ENCODE measurements around the gene PAPOLA. TPM values are rescaled to one million over a fixed set of nuclear protein-coding genes. Genes with fewer than 3 reads are reported as not detected.

The PAPOLA gene
- total RNA-seq, 2 experiments from 2014 or later, result 156 to 189 TPM

DNA sequence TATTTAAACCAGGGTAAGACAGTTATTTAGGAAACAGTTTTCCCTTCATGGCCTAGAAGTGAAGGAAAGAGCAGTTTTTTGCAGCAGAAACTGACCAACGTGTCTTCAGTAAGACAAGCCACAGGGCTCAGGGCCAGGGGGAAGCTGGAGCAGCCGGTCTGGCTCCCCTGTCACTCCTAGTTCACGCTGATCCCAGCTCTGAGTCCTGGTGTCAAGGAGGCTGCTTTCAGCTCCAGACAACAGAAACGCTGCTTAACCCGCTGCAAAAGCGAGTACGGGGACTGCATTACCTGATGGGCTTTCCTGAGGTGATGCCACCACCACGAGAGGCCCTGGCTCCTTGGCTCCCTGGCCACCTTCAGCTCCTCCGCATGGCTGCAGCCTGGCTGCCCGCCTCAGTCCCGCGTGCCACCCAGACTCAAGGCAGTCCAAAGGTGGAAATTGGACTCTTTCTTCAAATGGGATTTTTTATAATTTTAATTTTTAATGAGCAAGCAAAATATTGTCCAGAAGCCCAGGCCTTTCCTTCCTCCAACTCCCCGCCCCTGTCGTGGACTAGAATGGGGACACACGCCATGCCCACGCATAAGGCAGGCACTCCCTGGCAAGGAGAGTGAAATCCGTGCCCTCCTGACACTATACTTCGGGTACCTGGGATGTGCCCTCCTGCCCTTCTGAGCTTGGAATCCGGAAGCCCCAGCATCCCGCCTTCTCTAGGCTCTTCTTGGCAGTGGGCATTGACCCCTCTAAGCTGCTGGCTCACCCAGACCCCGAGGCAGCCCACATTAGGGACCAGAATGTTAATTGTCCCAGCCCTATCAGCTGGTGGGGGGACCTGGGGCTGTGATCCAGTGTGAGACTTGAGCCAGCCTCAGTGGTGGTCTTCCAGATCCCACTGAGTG lies 85.0 kb downstream of the PAPOLA start:
- Mint-ChIP-seq H3K9me3 (ENCODE audit: low read depth) (no peaks in the 10 kb centered on the region), H3K4me1 (peaks cover 8% of the 10 kb centered on the region), H3K36me3 (no peaks in the 10 kb centered on the region), H3K27me3 (peaks cover 30% of the 10 kb centered on the region), H3K4me3 (no peak overlapping the region), H3K27ac (no peak overlapping the region)
- CTCF ChIA-PET, result interaction anchor here (1.7 to 2.8 kb wide), 2 partner anchors 10 to 153 kb away, joined by 4 to 9 read pairs; no protein-coding TSS in a partner anchor
- DNase-seq, result no peak
- ATAC-seq, result no peak

DNA sequence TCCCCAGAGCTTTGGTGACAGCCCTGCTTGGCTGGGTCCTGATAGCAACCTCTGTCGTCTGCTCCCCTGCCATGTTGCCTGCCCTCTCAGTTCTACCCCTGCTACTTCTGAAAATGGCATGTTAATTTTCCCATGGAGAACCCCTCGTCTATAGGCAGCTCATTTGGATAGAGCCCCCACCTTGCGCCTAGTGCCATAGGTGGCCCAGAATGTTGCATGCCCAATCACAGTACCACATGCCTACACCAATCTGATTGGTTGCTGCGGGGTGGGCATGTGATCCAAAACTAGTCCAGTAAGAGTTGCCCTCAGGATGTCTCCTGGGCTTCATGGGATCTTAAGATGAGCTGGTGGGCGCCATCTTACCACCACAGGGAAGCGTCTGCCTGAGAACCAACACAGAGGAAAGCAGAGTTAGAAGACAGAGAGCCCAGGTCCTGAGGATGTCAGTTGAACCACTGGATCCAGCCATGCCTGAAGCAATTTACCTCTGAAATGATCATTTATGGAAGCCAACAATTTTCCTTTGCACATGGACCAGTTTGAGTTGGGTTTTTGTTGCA lies 85.7 kb downstream of the PAPOLA start:
- CTCF ChIA-PET, result interaction anchor here (1.7 to 2.8 kb wide), 2 partner anchors 11 to 152 kb away, joined by 4 to 9 read pairs; no protein-coding TSS in a partner anchor
- H3K27me3 Mint-ChIP-seq, result peaks cover 30% of the 10 kb centered on the region
- H3K9me3 Mint-ChIP-seq (ENCODE audit: low read depth), result no peaks in the 10 kb centered on the region
- H3K36me3 Mint-ChIP-seq, result no peaks in the 10 kb centered on the region
- H3K27ac Mint-ChIP-seq, result no peak overlapping the region
- ATAC-seq, result no peak
- DNase-seq, result no peak
- peaks cover 11% of the 10 kb centered on the region for H3K4me1 Mint-ChIP-seq
- no peak overlapping the region for H3K4me3 Mint-ChIP-seq

DNA sequence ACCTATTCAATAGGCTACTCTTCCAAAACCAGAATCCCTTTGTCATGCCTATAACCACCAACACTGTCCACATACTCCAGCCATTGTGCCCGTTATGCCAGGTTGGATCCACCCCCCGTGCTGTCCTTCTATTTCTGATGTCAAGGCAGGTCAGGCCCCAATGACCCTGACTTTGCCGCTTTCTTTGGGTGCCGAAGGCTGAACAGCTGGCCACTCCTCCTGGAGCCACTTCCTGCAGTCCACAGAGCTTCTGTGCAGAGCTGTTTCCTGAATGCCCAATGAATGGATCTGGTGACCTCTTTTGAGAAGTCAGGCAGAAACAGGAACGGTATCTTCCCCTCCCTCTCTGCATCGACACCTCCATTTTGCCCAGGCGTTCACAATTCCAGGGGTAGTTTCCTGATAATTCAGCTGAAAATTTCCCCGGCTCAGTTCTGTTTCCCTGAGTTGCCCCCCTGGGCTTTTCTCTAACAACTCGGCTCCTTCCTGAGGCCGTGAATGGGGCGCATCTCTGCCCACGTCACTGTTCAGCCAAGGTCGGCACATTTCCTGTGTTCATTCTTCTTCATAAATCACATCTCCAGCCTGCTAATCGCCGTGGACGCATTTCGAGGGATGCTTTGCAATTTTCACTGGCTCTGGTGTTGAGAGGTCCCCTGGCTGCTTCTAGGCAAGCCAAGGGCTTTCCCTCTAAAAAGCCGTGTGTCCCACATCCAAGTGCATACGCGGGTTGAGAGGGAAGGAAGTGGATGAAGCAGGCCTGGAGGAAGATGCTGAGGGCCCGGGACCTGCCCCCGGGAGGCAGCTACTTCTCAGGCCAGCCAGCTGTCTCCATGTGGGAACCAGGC lies 86.5 kb downstream of the PAPOLA start:
- CTCF ChIA-PET, result interaction anchor here (0.9 to 2.8 kb wide), 3 partner anchors 11 to 153 kb away, joined by 3 to 9 read pairs (median 4); no protein-coding TSS in a partner anchor
- Mint-ChIP-seq H3K36me3 (no peaks in the 10 kb centered on the region), H3K27ac (no peak overlapping the region)

DNA sequence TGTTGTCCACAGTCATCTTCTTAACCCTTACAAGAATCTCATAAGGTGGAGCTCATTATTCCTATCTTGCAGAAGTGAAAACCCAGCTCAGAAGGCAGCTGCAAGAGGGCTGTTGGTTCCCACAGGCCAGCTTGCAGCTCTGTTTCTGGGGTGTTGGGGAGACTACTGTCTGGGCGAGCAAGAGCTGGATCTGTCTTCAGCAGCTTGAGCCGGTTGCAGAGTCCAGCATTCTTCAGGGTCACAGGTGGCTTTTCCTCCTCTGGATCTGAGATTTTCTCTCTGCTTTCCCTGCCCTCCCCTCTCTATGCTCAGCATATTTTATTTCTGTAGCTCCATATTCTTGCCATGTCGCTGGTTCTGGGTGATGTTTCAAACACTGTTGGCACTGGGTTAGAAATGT lies 87.4 kb downstream of the PAPOLA start:
- no peak overlapping the region for H3K27ac Mint-ChIP-seq
- H3K4me1 Mint-ChIP-seq, result peaks cover 15% of the 10 kb centered on the region
- CTCF ChIA-PET, result interaction anchor here (0.7 to 0.9 kb wide), 2 partner anchors 151 to 152 kb away, joined by 3 to 4 read pairs; no protein-coding TSS in a partner anchor
- no peak overlapping the region for H3K4me3 Mint-ChIP-seq
- no peaks in the 10 kb centered on the region for H3K36me3 Mint-ChIP-seq
- no peak for DNase-seq
- no peaks in the 10 kb centered on the region for H3K9me3 Mint-ChIP-seq (ENCODE audit: low read depth)
- peaks cover 27% of the 10 kb centered on the region for H3K27me3 Mint-ChIP-seq
- ATAC-seq, result no peak

More for the DNA sequence above, 86.5 kb downstream of the PAPOLA start:
- H3K9me3 Mint-ChIP-seq (ENCODE audit: low read depth), result no peaks in the 10 kb centered on the region
- H3K27me3 Mint-ChIP-seq, result peaks cover 30% of the 10 kb centered on the region
- H3K4me1 Mint-ChIP-seq, result peaks cover 17% of the 10 kb centered on the region
- no peak overlapping the region for H3K4me3 Mint-ChIP-seq
- ATAC-seq (no peak), DNase-seq (no peak)

DNA sequence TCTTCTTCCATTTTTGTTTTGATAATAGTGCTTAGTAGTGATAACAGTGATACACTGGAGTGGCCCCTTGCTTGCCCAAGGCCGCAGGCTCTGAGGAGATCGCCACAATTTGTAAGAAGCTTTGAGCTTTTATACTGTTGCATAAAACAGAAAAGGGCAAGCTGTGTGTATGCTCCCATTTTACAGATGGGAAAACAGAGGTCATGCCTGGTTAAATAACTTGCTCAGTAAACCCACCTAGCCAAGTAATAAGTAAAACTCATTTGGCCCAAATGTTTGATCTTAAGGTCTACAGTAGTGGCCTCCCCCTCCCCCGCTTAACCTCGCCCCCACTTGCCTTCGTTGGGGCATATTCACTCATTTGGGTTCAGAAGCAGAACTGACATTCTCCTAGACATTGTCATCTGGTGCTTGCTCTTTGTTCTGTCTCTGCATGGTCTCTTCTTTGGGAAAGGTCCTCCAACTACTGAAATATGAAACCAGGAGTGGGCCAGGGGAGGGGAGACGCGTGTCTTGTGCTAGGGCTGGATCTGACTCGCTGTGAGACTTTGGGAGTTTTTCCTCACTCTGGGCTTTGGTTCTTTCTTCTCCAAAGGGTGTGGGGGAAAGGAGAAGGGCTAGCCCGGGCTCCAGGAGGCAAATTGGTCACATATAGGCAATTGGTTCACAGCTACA lies 88.1 kb downstream of the PAPOLA start:
- Mint-ChIP-seq H3K4me1 (peaks cover 15% of the 10 kb centered on the region), H3K4me3 (no peak overlapping the region), H3K27ac (no peak overlapping the region), H3K36me3 (no peaks in the 10 kb centered on the region), H3K27me3 (peaks cover 21% of the 10 kb centered on the region), H3K9me3 (ENCODE audit: low read depth) (no peaks in the 10 kb centered on the region)
- DNase-seq, result no peak
- CTCF ChIA-PET, result interaction anchor here (1.5 kb wide), 1 partner anchor 24 kb away, joined by 5 read pairs; no protein-coding TSS in a partner anchor
- ATAC-seq, result no peak

DNA sequence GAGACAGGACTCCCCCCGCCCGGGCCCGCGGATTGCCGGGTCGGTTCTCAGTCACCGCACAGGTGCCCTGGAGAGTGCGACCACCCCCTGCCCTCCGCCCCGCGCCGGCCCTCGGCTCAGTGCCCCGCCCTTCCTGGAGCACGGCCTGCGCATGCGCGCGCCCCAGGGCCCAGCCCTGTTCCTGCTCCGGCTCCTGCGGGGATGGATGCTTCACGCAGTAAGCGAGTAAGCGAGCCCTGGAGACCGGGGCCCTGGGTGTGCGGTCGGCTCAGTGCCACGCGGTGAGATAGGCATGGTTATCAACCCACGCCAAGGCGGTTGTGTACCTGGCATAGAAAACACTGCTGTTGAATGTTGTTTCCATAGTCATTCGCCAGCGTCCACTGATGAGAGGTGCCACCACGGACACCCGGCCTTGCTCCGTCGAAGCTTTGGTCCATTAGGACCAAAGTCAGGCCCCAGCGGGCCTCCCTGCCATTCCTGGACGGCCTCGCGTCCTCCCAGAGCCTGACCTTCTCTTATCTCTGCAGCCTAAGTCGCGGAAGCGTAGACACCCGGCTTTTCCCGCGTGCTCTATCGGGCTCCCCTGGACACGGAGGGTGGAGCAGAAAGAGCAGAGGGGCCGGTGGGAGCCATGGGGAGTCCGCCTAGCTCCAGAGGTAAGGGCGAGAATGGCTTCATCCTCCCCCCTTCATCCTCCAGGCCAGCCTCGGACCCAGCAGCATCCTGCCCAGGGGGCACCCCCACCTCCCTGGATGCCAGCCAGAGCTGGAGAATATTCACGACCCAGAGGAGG lies 90.6 kb downstream of the PAPOLA start:
- DNase-seq (peak; percentile 77), ATAC-seq (peak; percentile 99)
- Mint-ChIP-seq H3K4me3 (peak overlapping the region; percentile 72), H3K27me3 (peaks cover 12% of the 10 kb centered on the region), H3K9me3 (ENCODE audit: low read depth) (no peaks in the 10 kb centered on the region), H3K36me3 (no peaks in the 10 kb centered on the region), H3K27ac (peak overlapping the region; percentile 17), H3K4me1 (peaks cover 15% of the 10 kb centered on the region)
- CTCF ChIA-PET, result interaction anchor here (1.3 to 1.7 kb wide), 2 partner anchors 9 to 148 kb away, joined by 4 to 7 read pairs; no protein-coding TSS in a partner anchor

DNA sequence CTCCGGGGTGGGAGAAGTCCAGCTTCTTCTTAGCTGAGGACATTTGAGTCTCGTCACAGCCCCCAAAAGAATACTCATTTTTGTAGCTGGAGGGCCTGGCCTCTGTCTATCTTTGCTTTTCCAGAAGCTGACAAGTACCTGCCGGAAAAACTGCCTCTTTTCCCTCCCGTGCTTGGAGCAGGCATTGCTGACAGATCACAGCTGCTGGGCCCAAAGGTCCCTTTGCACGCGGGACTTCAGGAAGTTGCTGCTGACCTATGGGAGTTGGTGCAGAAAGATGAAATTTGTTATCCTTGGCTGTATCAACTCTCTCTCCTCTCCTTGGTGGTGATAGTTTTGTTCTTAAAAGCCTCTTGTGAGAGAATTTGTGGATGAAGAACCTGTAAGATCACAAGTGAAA lies 92.8 kb downstream of the PAPOLA start:
- no peak for ATAC-seq
- H3K27ac Mint-ChIP-seq, result no peak overlapping the region
- DNase-seq, result no peak
- H3K9me3 Mint-ChIP-seq (ENCODE audit: low read depth), result no peaks in the 10 kb centered on the region
- peaks cover 9% of the 10 kb centered on the region for H3K27me3 Mint-ChIP-seq
- no peak overlapping the region for H3K4me3 Mint-ChIP-seq
- H3K36me3 Mint-ChIP-seq, result no peaks in the 10 kb centered on the region
- CTCF ChIA-PET, result no interaction called here
- H3K4me1 Mint-ChIP-seq, result peaks cover 12% of the 10 kb centered on the region

DNA sequence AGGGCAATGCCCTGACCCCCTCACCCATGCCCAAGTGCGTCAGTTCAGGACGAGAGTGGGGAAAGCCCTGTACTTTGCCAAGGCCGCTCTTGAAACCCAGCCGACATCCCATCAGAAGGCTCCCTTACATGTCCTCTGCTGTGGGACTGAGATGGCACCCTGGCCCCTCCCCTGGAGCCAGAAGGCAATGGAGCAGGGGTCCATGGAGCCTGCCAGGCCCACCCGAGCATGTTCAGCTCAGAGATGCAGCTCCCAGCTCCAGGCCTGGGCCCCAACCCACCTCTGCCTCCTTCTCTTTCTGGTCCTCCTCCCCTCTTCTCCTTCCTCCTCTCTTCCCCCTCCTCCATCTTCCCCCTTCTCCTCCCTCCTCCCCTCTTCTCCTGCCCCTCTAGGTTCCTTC lies 95.5 kb downstream of the PAPOLA start:
- DNase-seq (no peak), ATAC-seq (no peak)
- Mint-ChIP-seq H3K4me3 (no peak overlapping the region), H3K27me3 (peaks cover 2% of the 10 kb centered on the region), H3K9me3 (ENCODE audit: low read depth) (no peaks in the 10 kb centered on the region), H3K4me1 (peaks cover 21% of the 10 kb centered on the region), H3K27ac (no peak overlapping the region), H3K36me3 (no peaks in the 10 kb centered on the region)
- CTCF ChIA-PET, result no interaction called here

DNA sequence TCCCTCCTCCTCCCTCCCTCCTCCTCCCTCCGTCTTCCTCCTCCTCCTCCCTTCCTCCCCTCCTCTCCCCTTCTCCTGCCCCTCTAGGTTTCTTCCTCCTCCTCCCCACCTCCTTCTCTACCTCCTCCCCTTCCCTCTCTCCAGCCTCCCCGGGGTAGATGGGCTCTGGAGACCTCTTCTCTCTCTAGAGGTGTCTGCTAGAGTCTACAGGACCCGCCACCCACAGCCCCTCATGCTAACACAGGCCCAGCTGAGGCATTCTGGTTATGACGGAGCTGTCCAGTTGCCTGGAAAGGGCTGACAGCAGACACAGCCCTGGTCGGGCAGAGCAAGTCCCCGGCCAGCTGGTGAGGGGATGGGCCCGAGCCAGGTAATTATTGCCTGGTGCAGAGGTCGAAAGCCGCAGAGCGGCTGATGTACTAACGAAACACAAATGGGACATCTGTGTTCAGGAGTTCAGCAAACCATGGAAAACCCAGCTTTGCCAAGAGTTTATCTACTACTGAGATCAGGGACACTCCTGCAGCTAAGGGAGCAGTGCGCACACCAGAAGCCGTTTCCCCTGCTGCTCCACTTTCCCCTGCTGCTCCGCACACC lies 96.2 kb downstream of the PAPOLA start:
- Mint-ChIP-seq H3K4me3 (no peak overlapping the region), H3K27me3 (peaks cover 3% of the 10 kb centered on the region), H3K27ac (no peak overlapping the region), H3K4me1 (peaks cover 17% of the 10 kb centered on the region), H3K36me3 (no peaks in the 10 kb centered on the region), H3K9me3 (ENCODE audit: low read depth) (no peaks in the 10 kb centered on the region)
- no peak for DNase-seq
- ATAC-seq, result no peak
- CTCF ChIA-PET, result no interaction called here

DNA sequence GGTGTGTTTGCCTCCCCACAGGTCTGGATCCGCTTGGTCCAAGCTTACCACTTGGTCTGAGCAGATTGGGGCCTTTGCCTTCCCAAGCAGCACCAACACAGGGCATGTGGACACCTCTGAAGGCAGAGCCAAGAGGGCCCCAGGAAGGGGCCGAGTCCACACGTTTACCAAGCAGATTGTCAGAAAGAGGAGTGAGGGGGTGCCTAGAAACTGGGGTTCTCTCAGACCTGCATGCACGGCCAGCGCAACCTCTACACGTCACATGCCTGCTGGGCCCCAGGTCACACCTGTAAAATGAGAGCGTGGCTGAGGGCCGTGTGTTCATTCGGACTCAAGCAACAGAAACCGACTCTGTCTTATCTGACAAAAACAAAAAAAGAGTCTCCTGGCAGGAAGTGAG lies 96.9 kb downstream of the PAPOLA start:
- no peak overlapping the region for H3K27ac Mint-ChIP-seq
- peaks cover 15% of the 10 kb centered on the region for H3K4me1 Mint-ChIP-seq
- CTCF ChIA-PET, result no interaction called here
- ATAC-seq (no peak), DNase-seq (no peak)
- no peaks in the 10 kb centered on the region for H3K36me3 Mint-ChIP-seq
- peaks cover 7% of the 10 kb centered on the region for H3K27me3 Mint-ChIP-seq
- H3K9me3 Mint-ChIP-seq (ENCODE audit: low read depth), result no peaks in the 10 kb centered on the region
- no peak overlapping the region for H3K4me3 Mint-ChIP-seq

DNA sequence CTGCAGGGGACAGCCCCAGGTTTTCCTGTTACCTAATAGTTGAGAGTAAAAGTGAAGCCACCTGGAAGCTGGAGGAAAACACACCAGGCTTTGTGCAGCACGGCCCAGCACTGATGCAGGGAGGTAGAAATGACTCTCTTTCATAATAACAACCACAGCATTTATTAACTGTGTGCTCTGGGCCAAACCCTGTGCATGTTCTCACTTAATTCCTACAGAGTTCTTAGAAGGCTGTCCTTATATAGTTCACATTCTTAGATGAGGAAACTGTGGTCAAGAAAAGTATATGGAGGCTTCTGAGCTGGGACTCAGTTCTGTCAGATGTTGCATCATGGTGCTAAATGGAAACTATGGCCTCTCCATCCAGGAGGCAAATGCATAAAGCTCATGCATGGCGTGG lies 100.0 kb downstream of the PAPOLA start:
- Mint-ChIP-seq H3K36me3 (no peaks in the 10 kb centered on the region), H3K27me3 (peaks cover 10% of the 10 kb centered on the region), H3K4me3 (no peak overlapping the region), H3K9me3 (ENCODE audit: low read depth) (no peaks in the 10 kb centered on the region), H3K4me1 (peaks cover 15% of the 10 kb centered on the region), H3K27ac (peak overlapping the region; percentile 13)
- DNase-seq (no peak), ATAC-seq (peak; percentile 76)
- CTCF ChIA-PET, result no interaction called here

Measured in activated CD8-positive, alpha-beta memory T cell treated with anti-CD3 and anti-CD28 coated beads, Interleukin-2, amount 10 ng/mL, durations not matched to agents 7 days and 5 days (primary cell).